ELF-1 (cell line): ENCODE data around the gene GRIN1.

Source experiments
- DNase-seq: peaks from one replicate; pipeline ENCODE4 v3.0.0-alpha.2; 2016; ENCODE audit warnings: low read depth, low spot score

Gene GRIN1

DNA sequence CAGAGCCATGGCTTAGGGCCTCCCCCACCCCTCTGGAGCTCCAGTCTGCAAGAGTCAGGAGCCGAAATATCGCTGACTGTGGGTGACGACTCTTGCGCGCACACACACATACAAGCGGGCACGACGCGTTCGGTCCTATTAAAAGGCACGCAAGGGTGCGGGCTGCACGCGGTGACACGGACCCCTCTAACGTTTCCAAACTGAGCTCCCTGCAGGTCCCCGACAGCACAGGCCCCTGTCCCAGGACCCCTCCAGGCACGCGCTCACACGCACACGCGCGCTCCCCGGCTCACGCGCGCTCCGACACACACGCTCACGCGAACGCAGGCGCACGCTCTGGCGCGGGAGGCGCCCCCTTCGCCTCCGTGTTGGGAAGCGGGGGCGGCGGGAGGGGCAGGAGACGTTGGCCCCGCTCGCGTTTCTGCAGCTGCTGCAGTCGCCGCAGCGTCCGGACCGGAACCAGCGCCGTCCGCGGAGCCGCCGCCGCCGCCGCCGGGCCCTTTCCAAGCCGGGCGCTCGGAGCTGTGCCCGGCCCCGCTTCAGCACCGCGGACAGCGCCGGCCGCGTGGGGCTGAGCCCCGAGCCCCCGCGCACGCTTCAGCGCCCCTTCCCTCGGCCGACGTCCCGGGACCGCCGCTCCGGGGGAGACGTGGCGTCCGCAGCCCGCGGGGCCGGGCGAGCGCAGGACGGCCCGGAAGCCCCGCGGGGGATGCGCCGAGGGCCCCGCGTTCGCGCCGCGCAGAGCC lies at the start of gene GRIN1:
GRIN1 (plus strand) TSS at position 433 of the 746 bp plus-strand sequence. CDS start 333 bp downstream, outside the sequence.
- DNase-seq, result no peak

DNA sequence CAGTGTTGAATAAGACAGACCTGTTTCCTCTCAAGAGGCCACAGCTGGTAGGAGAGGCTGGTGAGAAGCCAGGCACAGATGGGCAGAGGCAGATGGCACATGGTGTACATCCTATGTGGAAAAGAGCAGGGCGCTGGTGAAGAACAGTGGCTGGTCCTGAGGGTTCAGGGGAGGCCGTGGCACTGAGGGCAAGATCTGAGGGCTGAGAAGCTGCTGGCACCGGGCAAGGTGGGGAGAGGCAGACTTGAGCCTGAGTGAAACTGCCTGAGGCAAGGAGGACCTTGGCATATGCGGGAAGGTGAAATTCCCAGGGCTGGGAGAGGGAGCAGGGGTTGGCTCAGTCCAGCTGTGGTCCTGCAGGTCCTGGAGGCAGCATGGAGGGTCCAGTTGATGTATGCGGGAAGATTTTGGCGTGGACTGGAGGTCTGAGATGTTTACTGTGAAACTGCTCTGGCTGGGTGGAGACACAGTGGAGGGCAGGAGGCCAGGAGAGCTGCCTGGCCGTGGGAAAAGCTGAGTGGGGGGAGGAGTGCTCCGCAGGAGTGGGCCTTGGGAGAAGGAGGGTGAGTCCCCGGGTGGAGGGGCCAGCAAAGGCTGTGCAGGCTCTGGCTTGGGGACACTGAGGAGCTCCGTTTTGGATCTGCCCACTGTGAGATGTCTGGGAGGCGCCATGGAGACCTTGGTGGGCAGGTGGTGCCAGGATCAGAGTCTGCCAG lies 49.6 kb upstream of the GRIN1 start:
- DNase-seq, result no peak

DNA sequence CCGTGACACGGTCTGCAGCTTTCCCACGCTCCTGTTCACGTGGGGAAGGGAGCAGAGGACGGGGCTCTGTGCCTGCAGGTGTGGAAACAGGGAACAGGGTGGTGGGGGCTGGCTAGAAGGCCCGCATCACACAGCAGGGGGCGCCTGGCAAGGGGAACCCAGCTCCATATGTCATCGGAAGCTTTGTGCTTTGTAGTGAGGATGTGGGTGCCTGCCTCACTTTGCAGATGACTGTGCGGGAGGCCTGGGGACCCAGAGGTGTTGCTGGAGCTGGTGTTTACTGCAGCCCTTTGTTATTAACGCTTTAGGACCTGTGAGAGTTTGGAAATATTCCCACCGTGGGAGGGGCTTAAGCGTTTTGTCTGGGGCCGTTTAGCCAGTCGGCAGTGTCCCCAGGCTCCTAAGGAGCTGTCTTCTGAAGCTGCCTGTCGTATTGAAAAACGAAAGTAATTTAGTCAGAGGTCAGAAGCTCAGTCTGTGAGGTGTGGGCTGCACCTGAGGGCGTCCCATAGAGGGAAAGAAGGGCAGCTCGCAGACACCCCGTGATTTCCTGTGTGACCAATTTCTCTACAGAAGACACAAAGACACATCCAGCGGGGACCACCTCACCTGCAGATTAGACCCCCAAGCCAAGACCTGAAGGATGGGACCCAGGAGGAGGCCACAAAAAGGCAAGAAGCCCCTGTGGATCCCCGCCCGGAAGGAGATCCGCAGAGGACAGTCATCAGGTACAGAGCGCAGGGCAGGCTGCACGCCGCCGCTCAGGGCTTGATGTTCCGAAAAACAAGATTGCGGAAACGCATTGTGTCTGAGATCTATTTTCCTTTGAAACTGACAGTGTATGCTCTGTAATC lies 43.1 kb upstream of the GRIN1 start:
- no peak for DNase-seq

DNA sequence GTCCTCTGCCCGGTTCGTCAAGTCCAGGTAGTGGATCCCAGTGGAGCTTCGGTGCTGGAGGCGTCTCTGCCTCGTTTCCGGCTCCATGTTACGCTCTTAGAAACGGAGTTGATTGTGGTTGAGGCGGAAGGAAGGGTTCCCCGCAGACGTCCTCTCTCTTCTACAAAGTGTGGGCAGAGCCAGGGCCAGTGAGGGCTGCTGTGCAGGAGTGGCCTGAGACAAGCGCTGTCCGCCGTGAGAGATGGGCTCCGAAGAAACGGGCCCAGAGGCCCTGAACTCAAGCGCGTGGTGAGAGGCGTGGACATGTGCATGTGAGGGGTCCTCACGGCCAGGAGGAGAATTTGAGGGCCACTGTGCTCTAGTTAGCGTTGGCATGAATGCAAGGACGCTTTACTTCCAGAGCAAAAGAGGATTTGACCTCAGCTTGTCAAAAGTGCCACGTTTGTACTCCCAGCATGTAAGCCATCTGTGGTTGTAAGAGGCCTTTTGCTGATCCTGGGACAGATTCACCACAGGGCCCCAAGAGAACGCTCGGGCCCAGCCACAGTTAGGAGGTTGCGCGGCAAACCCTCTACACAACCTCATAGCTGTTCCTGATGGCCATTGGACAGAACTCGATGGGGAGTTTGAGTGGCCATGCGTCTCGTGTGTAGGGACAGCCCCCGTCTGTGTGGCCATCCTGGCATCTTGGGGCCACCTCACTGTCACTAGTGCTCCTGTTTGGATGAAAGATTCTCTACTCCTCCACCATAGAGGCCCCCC lies 42.0 kb upstream of the GRIN1 start:
- DNase-seq, result no peak

DNA sequence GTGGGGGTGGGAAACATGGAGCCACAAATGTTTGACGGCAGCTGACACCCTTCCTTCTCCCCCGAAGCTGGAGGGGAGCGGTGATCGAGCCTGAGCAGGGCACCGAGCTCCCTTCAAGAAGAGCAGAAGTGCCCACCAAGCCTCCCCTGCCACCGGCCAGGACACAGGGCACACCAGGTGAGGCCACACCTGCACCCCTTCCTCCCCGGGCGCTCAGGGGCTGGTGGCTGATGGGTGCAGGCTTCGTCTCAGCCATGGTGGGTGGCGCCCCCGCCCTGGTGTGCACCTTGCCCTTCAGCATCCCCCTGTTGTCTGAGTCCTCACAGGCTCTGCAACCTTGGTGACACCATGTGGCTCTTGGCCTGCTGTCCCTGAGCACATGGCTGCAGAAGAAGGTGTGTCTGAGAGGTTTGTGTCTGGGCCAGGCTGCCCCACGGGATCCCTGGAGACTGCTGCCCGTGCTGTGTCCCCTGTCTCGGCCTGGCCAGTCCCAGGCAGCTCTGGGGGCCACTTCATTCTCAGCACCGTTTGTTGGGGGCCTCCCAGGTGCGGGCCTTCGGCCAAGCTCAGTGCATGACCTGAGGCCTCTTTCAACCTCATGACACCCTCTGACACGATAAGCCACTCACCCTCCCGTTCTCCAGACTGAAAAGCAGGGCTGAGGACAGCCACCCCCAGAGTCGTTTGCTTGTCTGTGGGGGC lies 41.0 kb upstream of the GRIN1 start:
- DNase-seq, result no peak

DNA sequence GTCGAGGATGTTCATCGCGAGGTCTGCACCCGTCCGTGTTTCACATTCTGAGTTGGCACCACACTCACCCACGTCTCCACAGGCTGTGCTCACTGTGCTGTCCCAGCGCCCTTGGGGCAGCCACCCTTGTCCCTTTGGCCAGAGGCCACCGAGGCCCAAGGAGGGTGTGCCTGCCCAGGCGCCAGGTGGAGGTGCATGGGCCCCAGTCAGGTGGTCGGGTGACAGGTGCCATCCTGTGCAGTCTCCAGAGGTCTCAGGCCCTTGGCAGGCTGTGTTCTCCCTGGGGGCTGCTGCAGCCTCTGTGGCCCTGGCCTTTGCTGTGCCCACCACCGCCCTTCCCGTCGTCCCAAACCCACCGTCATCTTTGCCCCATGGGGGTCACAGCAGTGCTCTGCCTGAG lies 39.7 kb upstream of the GRIN1 start:
- DNase-seq, result no peak

DNA sequence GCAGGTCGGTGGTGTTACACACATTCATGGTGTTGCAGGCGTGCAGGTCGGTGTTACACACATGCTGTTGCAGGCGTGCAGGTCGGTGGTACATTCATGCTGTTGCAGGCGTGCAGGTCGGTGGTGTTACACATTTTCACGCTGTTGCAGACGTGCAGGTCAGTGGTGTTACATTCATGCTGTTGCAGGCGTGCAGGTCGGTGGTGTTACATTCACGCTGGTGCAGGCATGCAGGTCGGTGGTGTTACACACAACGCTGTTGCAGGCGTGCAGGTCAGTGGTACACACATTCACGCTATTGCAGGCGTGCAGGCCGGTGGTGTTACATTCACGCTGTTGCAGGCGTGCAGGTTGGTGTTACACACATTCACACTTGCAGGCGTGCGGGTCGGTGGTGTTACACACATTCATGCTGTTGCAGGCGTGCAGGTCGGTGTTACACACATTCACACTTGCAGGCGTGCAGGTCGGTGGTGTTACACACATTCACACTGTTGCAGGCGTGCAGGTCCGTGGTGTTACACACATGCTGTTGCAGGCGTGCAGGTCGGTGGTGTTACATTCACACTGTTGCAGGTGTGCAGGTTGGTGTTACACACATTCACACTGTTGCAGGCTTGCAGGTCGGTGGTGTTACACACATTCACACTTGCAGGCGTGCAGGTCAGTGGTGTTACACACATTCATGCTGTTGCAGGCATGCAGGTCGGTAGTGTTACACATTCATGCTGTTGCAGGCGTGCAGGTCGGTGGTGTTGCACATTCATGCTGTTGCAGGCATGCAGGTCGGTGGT lies 35.6 kb upstream of the GRIN1 start:
- DNase-seq, result no peak

DNA sequence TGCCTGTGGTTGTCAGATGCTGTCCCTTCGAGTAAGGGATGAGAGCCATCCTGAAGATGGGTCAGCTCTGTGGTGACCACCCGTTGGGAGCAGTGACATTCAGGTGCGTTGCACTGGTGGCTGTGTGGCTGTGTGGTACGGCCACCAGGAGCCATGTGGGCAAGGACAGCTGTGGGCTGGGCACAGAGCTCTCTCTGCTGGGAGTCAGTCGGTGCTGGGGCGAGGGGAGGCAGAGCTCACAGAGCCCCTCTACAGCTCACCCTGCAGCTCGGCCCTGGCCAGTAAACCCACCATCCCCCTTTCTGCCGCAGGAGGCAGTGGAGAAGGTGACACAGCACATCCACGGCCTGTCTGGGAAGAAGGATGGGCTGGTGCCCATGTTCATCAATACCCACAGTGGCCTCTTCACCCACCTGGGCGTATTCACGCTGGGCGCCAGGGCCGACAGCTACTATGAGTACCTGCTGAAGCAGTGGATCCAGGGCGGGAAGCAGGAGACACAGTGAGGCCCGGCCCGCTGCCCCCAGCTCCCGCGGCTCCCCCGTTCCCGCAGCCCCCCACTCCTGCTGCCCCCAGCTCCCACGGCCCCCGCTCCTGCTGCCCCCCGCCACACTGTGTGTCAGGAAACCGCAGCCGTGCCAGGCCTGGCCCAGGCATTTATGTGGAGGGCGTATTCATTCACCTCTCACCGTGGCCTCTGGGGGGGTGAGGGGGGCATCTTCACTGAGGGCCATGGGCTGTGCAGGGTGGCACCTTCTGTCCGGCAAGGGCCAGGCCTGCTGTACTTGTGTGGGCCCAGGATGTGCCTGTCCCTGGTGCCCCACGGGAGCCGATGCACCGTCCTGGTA lies 32.9 kb upstream of the GRIN1 start:
- DNase-seq, result no peak

DNA sequence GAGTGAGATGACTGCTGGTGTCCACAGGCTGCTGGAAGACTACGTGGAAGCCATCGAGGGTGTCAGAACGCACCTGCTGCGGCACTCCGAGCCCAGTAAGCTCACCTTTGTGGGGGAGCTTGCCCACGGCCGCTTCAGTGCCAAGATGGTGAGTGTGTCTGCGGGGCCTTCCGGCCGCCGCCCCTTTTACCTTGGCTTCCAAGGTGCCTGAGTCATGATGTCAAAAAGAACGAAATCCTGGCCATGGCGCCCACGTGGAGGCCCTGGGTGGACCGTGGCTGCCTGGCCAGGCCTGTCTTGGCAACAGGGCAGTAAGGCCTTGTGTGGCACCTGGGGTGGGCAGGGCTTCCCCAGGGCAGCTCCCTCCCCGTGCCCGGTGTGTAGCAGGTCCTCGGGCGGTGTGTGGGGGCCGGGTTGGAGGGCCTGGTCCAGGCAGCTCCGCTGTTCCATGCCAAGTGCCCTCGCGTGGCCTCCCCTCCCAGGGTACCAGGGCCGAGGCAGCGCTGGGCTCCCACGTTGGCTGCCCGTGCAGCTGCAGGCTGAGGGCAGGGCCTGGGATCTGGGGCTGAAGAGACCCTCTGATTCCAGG lies 32.2 kb upstream of the GRIN1 start:
- no peak for DNase-seq

DNA sequence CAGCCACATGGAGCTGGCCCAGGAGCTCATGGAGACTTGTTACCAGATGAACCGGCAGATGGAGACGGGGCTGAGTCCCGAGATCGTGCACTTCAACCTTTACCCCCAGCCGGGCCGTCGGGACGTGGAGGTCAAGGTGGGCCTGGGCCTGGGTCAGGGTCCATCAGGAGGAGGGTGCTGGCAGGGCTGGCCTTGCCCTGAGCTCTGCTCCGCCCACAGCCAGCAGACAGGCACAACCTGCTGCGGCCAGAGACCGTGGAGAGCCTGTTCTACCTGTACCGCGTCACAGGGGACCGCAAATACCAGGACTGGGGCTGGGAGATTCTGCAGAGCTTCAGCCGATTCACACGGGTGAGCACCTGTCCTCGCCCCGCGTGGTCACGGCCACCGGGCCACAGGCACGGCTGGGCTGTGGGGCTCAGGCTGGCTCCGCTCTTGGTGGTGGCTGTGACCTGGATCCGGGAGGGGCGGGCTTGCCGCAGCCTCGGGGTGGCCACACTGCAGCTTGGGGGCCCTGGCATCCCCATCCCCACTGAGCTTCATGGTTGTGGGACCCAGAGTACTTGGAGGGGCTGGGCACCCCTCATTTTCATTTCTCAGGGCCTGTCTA lies 31.5 kb upstream of the GRIN1 start:
- DNase-seq, result no peak

DNA sequence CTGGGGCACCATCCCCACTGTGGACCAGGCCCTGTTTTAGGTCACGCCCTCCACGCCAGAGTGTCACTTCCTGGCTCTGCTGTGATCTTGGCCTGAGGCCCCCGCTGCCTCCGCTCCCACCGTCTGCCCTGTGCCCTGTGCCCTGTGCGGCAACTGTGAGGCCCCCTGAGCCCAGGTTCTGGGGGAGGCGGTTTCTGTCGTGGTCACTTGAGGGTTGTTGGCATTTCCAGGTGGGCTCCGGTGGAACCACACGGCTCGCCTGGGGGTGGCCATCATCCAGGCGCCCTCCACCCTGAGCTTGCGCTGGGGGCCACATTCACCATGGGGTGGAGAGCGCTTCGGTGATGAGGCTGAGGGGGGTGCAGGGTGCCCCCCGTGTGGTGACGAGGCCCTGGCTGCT lies 31.0 kb upstream of the GRIN1 start:
- no peak for DNase-seq

DNA sequence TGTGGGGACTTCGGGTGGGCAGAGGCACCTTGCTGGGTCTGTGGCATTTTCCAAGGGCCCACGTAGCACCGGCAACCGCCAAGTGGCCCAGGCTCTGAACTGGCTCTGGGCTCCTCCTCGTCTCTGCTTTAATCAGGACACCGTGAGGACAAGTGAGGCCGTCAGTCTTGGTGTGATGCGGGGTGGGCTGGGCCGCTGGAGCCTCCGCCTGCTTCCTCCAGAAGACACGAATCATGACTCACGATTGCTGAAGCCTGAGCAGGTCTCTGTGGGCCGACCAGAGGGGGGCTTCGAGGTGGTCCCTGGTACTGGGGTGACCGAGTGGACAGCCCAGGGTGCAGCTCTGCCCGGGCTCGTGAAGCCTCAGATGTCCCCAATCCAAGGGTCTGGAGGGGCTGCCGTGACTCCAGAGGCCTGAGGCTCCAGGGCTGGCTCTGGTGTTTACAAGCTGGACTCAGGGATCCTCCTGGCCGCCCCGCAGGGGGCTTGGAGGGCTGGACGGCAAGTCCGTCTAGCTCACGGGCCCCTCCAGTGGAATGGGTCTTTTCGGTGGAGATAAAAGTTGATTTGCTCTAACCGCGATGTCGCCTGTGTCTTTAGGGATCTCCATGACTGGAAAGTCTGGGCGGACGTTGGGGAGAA lies 30.2 kb upstream of the GRIN1 start:
- no peak for DNase-seq

DNA sequence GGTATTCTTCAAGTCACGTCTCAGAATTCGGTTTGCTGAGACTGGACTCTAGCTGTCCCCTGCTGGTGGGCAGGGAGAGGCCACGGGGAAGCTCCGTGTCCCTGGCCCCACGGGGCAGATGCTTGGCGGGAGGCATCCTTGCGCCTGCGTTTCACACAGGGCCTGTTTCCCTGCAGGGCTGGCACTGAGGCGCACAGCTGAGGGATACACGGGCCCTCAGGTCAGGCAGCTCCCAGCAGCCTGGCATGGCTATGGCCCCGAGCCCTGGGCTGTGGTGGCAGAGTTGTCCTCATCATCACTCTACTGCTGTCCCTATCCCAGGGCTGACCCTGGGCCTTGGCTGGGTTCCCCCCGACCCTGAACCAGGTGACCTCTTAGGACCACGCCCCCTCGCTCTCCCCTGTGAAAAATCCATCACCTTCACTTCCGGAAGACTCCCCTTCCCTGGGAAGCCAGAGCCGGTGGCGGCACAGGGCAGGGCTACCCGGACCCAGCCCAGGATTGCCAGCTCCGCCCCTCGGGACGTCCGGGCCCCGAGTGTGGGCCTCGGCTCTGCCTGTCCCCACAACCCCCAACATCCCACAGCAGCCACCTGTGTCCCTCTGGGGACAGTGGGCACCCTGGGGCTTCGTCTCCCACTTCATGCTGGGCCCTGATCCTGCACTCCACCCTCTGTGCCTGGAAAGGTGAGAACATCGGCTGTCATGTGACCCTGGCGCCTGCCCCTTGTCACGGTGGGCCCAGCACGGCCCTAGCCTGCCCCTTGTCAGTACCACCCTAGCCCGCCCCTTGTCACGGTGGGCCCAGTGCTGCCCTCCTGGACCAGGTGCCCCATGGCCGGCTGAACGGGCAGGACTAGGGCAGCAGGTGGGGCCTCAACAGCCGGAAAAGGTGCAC lies 29.5 kb upstream of the GRIN1 start:
- no peak for DNase-seq

DNA sequence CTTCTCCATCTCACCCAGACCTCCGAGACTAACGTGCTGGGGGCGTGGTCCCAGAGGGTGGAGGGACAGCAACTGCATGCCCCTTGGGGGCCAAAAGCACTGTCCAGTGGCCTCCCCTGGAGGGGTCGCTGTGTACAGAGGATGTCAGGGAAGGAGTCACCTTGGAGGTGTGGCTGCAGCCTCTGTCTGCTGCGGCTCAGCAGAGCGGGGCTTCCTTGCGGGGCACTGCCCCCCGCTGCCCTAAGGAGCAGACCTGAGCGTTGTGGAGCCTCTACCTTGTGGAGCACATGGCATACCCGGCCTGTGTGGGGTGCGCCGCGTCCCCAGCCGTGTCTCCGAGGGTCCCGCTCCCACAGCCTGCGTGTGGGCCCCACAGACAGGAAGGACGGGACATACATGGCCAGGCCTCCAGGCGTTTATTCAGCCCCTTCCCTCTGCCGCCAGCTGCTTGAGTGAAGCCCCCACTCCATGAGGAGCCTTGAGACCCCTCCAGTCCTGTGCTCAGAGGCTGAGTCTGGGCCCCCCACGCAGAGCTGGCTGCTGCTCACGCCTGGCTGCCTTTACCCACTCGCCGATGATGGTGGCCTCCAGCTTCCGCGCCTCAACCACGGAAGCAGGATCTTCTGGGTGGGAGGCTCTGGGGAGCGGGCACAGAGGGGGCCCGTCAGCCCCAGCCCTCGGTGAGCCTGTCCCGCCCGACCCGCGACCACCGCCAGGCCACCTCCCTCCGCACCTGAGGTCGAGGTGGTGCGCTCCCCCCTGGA lies 28.6 kb upstream of the GRIN1 start:
- DNase-seq, result no peak

DNA sequence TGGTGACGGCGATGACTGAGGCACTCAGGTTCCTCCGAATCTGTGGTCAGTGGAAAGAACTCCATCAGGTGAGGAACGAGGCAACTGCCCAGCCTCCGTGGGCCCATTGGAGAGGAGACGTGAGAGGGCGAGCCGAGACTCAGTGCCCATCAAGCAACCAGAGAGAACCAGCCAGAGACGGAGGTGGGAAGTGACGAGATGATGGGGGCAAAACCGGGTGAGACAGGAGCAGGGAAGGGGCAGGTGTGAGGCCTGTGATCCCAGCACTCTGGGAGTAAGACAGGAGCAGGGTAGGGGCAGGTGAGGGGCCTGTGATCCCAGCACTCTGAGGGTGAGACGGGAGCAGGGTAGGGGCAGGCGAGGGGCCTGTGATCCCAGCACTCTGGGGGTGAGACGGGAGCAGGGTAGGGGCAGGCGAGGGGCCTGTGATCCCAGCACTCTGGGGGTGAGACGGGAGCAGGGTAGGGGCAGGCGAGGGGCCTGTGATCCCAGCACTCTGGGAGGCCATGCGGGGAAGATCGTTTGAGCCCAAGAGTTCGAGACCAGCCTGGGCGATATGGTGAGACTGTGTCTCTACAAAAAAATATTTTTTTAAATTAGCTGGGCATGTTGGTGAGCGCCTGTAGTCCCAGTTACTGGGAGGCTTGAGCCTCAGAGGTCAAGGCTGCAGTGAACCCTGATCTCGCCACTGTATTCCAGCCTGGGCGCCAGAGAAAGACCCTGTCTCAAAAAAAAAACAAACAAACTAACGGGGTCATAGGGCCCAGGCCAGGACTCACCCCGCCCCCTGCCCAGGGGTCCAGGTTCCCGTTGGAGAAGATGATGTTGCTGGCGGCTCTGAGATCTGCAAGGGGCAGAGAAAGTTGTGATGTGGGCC lies 27.8 kb upstream of the GRIN1 start:
- no peak for DNase-seq
